HG03135 (cell line): ENCODE measurements around the gene AGMO.

Experiments used
- ATAC-seq: cut with Tn5 transposase; IDR thresholded peaks from one replicate; pipeline ENCODE4 v1.9.1; 2021; ENCODE audit warnings: mild to moderate bottlenecking, moderate library complexity; ENCODE audit not compliant: unreplicated experiment

Gene AGMO

GRCh38 chr7:15462721-15463389 is 99.0 kb downstream of the AGMO start:
- ATAC-seq: no peak

GRCh38 chr7:15461576-15461975 is 100.2 kb downstream of the AGMO start:
- no peak for ATAC-seq

GRCh38 chr7:15459018-15459615 is 102.7 kb downstream of the AGMO start:
- ATAC-seq: no peak

GRCh38 chr7:15457990-15458955 is 103.5 kb downstream of the AGMO start:
- ATAC-seq: no peak

- no peak for ATAC-seq
These were observed 109.1 kb downstream of the AGMO start for GRCh38 chr7:15452670-15453069.

GRCh38 chr7:15446722-15447121 is 115.1 kb downstream of the AGMO start:
- ATAC-seq: no peak

- no peak for ATAC-seq
These were observed 115.5 kb downstream of the AGMO start for GRCh38 chr7:15446280-15446679.

GRCh38 chr7:15441915-15442314 is 119.9 kb downstream of the AGMO start:
- no peak for ATAC-seq

GRCh38 chr7:15440482-15440881 is 121.3 kb downstream of the AGMO start:
- no peak for ATAC-seq

- no peak for ATAC-seq
These were observed 122.0 kb downstream of the AGMO start for GRCh38 chr7:15439853-15440252.

- no peak for ATAC-seq
These were observed 128.7 kb downstream of the AGMO start for GRCh38 chr7:15433151-15433550.

GRCh38 chr7:15430911-15431310 is 130.9 kb downstream of the AGMO start:
- no peak for ATAC-seq

- ATAC-seq: no peak
These were observed 131.6 kb downstream of the AGMO start for GRCh38 chr7:15430191-15430590.

- ATAC-seq: no peak
These were observed 137.3 kb downstream of the AGMO start for GRCh38 chr7:15424468-15424867.

- no peak for ATAC-seq
These were observed 142.2 kb downstream of the AGMO start for GRCh38 chr7:15419596-15419995.

- no peak for ATAC-seq
These were observed 143.6 kb downstream of the AGMO start for GRCh38 chr7:15418264-15418663.

- ATAC-seq: no peak
These were observed 144.3 kb downstream of the AGMO start for GRCh38 chr7:15417341-15417988.

- no peak for ATAC-seq
These were observed 150.8 kb downstream of the AGMO start for GRCh38 chr7:15411019-15411418.

- no peak for ATAC-seq
These were observed 153.9 kb downstream of the AGMO start for GRCh38 chr7:15407910-15408309.

- ATAC-seq: no peak
These were observed 158.1 kb downstream of the AGMO start for GRCh38 chr7:15403751-15404150.

GRCh38 chr7:15403315-15403714 is 158.5 kb downstream of the AGMO start:
- no peak for ATAC-seq
